PC-3 (cell line): ENCODE measurements around the gene PCGF2.

ENCODE experiments used
- EZH2 ChIP-seq: fragments of 300-600 bp; sonication (generic); IDR thresholded peaks from one replicate; pipeline ENCODE4 v1.6.1; 2017; ENCODE audit warnings: antibody characterized with exemption, mild to moderate bottlenecking, low read length; ENCODE audit not compliant: unreplicated experiment
- EZH2phosphoT487 ChIP-seq: fragments of 300-600 bp; sonication (generic); IDR thresholded peaks from 2 replicates; pipeline ENCODE4 v1.6.1; 2018; ENCODE audit warnings: mild to moderate bottlenecking, antibody characterized with exemption, low read length, borderline replicate concordance
- TF ChIP-seq, protein P1 (sequence below): fragments of 300-600 bp; sonication (generic); conservative IDR thresholded peaks from 2 replicates; pipeline ENCODE4 v1.5.1; 2017; ENCODE audit warnings: antibody characterized with exemption, low read depth, mild to moderate bottlenecking, low read length

DNA sequence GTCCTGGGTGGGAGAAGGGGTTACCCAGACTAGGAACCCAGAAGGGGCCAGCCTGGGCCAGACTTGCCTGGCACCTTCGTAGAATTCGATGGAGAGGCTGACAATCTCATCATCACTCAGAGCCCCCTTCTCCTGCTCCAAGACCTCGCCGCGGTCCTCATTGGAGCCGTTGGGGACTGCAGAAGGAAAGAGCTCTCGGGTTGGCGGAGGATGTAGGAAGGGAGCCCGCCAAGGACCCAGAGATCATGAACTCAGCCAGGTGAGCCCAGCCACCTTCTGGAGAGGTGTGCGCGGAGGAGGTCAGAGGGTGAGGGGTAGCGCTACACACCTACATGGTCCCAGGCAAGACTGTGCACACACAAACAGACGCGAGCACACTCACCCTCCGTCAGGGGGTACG lies 9.4 kb downstream of the PCGF2 start:
- TF ChIP-seq, protein P1, sequence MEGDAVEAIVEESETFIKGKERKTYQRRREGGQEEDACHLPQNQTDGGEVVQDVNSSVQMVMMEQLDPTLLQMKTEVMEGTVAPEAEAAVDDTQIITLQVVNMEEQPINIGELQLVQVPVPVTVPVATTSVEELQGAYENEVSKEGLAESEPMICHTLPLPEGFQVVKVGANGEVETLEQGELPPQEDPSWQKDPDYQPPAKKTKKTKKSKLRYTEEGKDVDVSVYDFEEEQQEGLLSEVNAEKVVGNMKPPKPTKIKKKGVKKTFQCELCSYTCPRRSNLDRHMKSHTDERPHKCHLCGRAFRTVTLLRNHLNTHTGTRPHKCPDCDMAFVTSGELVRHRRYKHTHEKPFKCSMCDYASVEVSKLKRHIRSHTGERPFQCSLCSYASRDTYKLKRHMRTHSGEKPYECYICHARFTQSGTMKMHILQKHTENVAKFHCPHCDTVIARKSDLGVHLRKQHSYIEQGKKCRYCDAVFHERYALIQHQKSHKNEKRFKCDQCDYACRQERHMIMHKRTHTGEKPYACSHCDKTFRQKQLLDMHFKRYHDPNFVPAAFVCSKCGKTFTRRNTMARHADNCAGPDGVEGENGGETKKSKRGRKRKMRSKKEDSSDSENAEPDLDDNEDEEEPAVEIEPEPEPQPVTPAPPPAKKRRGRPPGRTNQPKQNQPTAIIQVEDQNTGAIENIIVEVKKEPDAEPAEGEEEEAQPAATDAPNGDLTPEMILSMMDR: no peak
- TF ChIP-seq EZH2 (no peak), EZH2phosphoT487 (no peak)
